ENCODE data around the gene SACS.

The SACS gene, protein sequence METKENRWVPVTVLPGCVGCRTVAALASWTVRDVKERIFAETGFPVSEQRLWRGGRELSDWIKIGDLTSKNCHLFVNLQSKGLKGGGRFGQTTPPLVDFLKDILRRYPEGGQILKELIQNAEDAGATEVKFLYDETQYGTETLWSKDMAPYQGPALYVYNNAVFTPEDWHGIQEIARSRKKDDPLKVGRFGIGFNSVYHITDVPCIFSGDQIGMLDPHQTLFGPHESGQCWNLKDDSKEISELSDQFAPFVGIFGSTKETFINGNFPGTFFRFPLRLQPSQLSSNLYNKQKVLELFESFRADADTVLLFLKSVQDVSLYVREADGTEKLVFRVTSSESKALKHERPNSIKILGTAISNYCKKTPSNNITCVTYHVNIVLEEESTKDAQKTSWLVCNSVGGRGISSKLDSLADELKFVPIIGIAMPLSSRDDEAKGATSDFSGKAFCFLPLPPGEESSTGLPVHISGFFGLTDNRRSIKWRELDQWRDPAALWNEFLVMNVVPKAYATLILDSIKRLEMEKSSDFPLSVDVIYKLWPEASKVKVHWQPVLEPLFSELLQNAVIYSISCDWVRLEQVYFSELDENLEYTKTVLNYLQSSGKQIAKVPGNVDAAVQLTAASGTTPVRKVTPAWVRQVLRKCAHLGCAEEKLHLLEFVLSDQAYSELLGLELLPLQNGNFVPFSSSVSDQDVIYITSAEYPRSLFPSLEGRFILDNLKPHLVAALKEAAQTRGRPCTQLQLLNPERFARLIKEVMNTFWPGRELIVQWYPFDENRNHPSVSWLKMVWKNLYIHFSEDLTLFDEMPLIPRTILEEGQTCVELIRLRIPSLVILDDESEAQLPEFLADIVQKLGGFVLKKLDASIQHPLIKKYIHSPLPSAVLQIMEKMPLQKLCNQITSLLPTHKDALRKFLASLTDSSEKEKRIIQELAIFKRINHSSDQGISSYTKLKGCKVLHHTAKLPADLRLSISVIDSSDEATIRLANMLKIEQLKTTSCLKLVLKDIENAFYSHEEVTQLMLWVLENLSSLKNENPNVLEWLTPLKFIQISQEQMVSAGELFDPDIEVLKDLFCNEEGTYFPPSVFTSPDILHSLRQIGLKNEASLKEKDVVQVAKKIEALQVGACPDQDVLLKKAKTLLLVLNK (N-terminal part only)

DNA sequence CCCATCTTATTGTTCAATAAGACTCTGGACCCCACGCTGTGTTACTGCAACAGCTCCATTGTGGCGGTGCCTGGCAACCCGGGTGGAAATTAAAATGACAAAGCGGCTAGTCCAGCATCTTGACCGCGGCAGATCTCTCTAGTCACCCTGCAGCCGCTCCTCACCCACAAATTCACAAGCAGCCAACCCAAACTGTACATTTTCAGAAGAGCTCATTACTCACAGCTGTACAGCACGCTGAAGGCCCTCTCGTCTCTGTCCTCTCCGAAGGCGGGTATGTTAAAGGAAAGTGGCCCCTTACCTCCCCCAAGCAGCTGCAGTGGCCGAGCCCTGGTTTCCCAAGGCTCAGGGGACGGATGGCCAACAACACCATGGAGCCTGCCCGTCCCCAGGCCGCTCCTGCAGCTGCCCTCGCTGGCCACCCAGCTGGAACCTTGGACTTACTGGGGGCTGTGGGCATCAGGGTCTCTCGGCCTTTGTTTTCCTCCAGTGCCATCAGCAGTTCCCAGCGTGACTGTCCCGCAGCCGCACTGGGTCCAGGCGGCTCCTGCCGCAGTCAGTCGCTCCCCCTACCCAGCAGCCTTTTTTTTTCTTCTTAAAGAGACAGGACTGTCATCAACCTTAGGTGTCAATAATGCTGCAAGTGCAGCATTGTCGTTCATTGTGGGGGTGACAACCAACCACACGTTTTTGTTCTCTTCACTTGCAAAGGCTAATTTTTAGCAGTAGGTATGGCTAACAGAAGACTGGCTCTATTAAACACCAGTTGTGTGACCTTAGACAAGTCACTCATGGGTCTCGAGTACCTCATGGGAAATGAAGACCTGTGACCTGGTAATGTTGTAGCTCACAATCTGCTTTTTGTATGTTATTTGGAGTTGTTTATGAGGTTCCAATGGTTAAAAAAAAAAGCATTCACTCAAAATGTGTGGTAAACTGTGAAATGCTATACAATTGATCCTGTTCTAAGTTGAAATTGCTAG is at the start of gene SACS:
SACS (minus strand) TSS at position 532 of the 983 bp plus-strand sequence. CDS start 22,463 bp downstream, outside the sequence.
- Histone ChIP-seq H3K4me1 (peaks cover 13% of the 10 kb centered on the region), H3K9me3 (no peaks in the 10 kb centered on the region), H3K27me3 (ENCODE audit: low read depth) (no peaks in the 10 kb centered on the region), H3K4me3 (peak within 1 kb of the TSS; percentile 56), H3K36me3 (replicated peaks) (no peaks in the 10 kb centered on the region)
- in situ Hi-C loops (cut with MboI; ENCODE audit: low sequenced_read_pairs), result loop anchor here (25.0 kb wide), 1 partner anchor 621 kb away; no protein-coding TSS in a partner anchor
- DNase-seq (ENCODE audit: low spot score in 2 of 2), result peak; percentile 89 to 90

DNA sequence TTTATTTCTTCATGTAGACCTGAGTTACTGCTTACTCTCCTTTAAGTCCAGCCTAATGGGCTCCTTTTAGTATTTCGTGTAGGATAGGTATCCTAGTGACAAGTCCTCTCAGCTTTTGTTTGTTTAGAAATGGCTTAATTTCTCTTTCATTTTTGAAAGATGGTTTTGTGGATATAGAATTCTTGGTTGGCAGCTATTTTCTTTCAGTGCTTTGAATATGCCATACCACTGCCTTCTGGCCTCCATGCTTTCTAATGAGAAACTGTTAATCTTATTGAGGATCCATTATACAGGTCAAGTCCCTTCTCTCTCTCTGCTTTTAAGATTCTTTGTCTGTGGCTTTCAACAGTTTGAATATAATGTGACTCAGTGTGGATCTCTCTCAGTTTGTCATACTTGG is 46.8 kb upstream of the SACS start:
- no peaks in the 10 kb centered on the region for H3K4me1 ChIP-seq
- in situ Hi-C loops (cut with MboI; ENCODE audit: low sequenced_read_pairs), result no loop called here
- H3K27me3 ChIP-seq (ENCODE audit: low read depth), result no peaks in the 10 kb centered on the region
- no peaks in the 10 kb centered on the region for H3K9me3 ChIP-seq
- no peak for DNase-seq (ENCODE audit: low spot score in 2 of 2)
- H3K36me3 ChIP-seq (replicated peaks), result no peaks in the 10 kb centered on the region
- no peak overlapping the region for H3K4me3 ChIP-seq

DNA sequence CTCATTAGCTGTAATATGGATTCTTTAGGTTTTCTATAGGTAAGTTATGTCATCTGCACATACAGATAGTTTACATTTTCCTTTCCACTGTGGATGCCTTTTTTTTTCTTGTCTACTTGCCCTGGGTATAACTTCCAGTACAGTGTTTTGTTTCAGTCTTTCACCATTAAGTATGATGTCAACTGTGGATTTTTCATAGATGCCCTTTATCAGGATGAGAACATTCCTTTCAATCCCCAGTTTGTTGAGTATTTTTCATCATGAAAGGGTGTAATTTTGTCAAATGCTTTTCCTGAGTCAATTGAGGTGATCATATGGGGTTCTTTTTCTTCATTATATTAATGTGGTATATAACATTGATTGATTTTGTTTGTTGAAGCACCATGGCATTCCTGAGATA is 43.6 kb upstream of the SACS start:
- no peaks in the 10 kb centered on the region for H3K36me3 ChIP-seq (replicated peaks)
- no peaks in the 10 kb centered on the region for H3K27me3 ChIP-seq (ENCODE audit: low read depth)
- in situ Hi-C loops (cut with MboI; ENCODE audit: low sequenced_read_pairs), result no loop called here
- no peak overlapping the region for H3K4me3 ChIP-seq
- DNase-seq (ENCODE audit: low spot score in 2 of 2), result no peak
- no peaks in the 10 kb centered on the region for H3K9me3 ChIP-seq
- no peaks in the 10 kb centered on the region for H3K4me1 ChIP-seq

DNA sequence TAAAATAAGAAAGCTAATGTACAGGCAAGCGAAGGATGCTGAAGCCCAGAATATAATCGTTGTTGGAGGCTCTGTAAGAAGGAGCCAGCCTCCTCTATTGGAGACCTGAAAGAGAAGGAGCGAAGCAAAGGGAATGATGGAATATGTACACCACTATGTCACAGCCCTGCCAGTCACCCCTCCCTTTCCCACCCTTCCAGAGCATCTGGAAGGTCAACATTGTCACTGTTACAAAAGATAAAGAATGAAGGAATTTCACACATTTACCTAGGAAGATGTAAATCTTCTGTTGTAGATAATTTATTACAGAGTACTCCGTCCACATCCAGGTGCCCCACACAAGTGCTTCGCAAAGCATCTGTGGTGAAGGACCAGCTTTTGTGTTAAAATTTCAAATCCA is 39.7 kb upstream of the SACS start:
- Histone ChIP-seq H3K4me1 (peaks cover 22% of the 10 kb centered on the region), H3K9me3 (no peaks in the 10 kb centered on the region), H3K27me3 (ENCODE audit: low read depth) (0 out of 2 replicates have a peak, but pooled peaks cover 2% of the 10 kb centered on the region), H3K36me3 (replicated peaks) (no peaks in the 10 kb centered on the region), H3K4me3 (no peak overlapping the region)
- DNase-seq (ENCODE audit: low spot score in 2 of 2), result no peak
- in situ Hi-C loops (cut with MboI; ENCODE audit: low sequenced_read_pairs), result no loop called here

GRCh38 chr13:23472189-23472588 is 38.7 kb upstream of the SACS start:
- no peaks in the 10 kb centered on the region for H3K36me3 ChIP-seq (replicated peaks)
- no peak overlapping the region for H3K4me3 ChIP-seq
- H3K9me3 ChIP-seq, result no peaks in the 10 kb centered on the region
- DNase-seq (ENCODE audit: low spot score in 2 of 2), result no peak
- peaks cover 22% of the 10 kb centered on the region for H3K4me1 ChIP-seq
- in situ Hi-C loops (cut with MboI; ENCODE audit: low sequenced_read_pairs), result no loop called here
- 0 out of 2 replicates have a peak, but pooled peaks cover 2% of the 10 kb centered on the region for H3K27me3 ChIP-seq (ENCODE audit: low read depth)

DNA sequence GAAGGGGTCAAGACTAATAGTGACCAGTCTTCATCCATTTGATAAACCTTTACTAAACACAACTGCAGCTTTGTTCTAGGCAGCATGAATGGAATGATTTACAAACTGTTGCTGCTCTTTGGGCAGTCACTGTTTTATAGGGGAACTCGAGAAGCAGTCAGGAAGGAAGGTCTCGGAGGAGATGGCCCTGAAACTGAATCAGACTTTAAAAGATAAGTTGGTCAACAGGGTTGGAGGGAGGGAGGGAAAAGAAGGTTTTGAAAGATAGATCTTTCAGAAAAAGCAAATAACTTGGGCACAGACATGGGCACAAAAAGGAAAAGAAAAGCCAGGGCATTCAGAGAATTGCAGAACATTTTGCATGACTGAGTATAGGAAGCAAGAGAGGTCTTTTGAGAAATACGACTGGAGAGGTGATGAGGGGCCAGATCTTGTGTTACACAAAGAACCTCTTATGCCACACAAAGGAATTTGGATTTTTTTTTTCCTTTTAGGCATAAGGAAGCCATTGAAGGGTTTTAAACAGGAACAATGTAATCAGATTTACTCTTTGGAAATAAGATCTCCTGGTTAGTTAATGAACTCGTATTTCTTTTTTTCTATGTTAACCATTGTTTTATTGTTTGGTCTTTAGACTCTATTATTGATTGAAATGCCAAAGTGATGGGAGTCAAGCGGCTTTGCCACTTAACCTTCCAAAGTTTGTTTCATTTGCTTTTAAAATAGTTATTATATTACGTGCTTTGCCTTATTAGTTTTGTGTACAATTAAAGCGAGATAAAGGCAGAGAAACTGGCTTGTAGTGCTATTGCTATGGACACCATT is 37.5 kb upstream of the SACS start:
- 0 out of 2 replicates have a peak, but pooled peaks cover 2% of the 10 kb centered on the region for H3K27me3 ChIP-seq (ENCODE audit: low read depth)
- in situ Hi-C loops (cut with MboI; ENCODE audit: low sequenced_read_pairs), result no loop called here
- peaks cover 25% of the 10 kb centered on the region for H3K4me1 ChIP-seq
- no peak overlapping the region for H3K4me3 ChIP-seq
- no peaks in the 10 kb centered on the region for H3K9me3 ChIP-seq
- peak; percentile 45 to 95 for DNase-seq (ENCODE audit: low spot score in 2 of 2)
- no peaks in the 10 kb centered on the region for H3K36me3 ChIP-seq (replicated peaks)

GRCh38 chr13:23469951-23470421 is 36.5 kb upstream of the SACS start:
- Histone ChIP-seq H3K27me3 (ENCODE audit: low read depth) (0 out of 2 replicates have a peak, but pooled peaks cover 2% of the 10 kb centered on the region), H3K36me3 (replicated peaks) (no peaks in the 10 kb centered on the region), H3K4me3 (no peak overlapping the region), H3K9me3 (no peaks in the 10 kb centered on the region), H3K4me1 (peaks cover 27% of the 10 kb centered on the region)
- in situ Hi-C loops (cut with MboI; ENCODE audit: low sequenced_read_pairs), result loop anchor here (5.0 kb wide), 2 partner anchors 107 to 407 kb away; no protein-coding TSS in a partner anchor
- DNase-seq (ENCODE audit: low spot score in 2 of 2), result peak; percentile 22 to 54

GRCh38 chr13:23468811-23469210 is 35.3 kb upstream of the SACS start:
- Histone ChIP-seq H3K9me3 (no peaks in the 10 kb centered on the region), H3K36me3 (replicated peaks) (no peaks in the 10 kb centered on the region), H3K4me3 (no peak overlapping the region), H3K27me3 (ENCODE audit: low read depth) (0 out of 2 replicates have a peak, but pooled peaks cover 2% of the 10 kb centered on the region), H3K4me1 (peaks cover 27% of the 10 kb centered on the region)
- DNase-seq (ENCODE audit: low spot score in 2 of 2), result no peak
- in situ Hi-C loops (cut with MboI; ENCODE audit: low sequenced_read_pairs), result loop anchor here (5.0 kb wide), 2 partner anchors 108 to 408 kb away; no protein-coding TSS in a partner anchor

GRCh38 chr13:23467932-23468278 is 34.4 kb upstream of the SACS start:
- no peaks in the 10 kb centered on the region for H3K36me3 ChIP-seq (replicated peaks)
- H3K4me1 ChIP-seq, result peaks cover 27% of the 10 kb centered on the region
- in situ Hi-C loops (cut with MboI; ENCODE audit: low sequenced_read_pairs), result loop anchor here (5.0 kb wide), 2 partner anchors 109 to 409 kb away; no protein-coding TSS in a partner anchor
- H3K9me3 ChIP-seq, result no peaks in the 10 kb centered on the region
- 0 out of 2 replicates have a peak, but pooled peaks cover 3% of the 10 kb centered on the region for H3K27me3 ChIP-seq (ENCODE audit: low read depth)
- no peak for DNase-seq (ENCODE audit: low spot score in 2 of 2)
- no peak overlapping the region for H3K4me3 ChIP-seq

DNA sequence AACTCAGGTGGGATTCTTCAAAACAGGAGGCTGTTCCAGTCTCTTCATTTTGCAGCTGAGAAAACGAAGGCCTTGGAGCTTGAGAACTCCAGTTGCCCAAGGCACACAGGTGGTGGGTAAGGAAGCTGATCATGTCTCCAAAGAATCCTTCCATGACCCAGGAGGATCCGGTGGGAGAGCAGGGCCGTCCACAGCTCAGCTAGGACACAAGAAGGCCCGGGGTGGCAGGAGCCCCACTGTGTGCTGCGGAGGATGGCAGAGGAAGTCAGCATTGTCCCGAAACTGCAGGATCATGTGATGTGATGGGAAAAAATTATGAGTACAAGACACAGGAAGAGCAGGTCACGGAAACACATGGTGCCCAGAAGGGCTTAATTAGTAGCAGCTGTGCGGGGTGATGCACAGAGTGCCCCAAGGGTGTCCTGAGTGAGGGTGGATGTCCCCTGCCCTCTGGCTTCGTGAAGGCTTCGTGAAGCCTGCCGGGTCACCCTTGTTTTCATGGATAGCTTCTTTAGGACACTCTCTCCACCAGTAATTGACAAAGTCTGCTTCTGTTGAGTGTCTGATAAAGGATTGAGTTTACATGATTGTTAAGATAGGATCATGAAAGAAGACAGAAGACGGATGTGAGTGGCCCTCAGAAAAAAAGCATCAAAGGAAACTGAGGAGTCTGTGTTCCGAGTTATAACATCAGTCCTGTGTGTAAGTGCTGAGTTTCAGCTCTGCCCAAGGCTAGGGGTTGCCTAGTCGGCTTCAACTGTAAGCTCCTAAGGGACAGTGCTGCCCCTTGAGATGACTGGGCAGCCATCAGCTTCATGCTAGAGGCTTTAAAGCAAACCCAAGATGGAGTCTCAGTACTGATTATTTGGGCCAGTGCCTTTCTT is 33.8 kb upstream of the SACS start:
- Histone ChIP-seq H3K36me3 (replicated peaks) (no peaks in the 10 kb centered on the region), H3K4me3 (no peak overlapping the region), H3K27me3 (ENCODE audit: low read depth) (0 out of 2 replicates have a peak, but pooled peaks cover 4% of the 10 kb centered on the region), H3K4me1 (peaks cover 27% of the 10 kb centered on the region), H3K9me3 (no peaks in the 10 kb centered on the region)
- in situ Hi-C loops (cut with MboI; ENCODE audit: low sequenced_read_pairs), result loop anchor here (5.0 kb wide), 2 partner anchors 110 to 410 kb away; no protein-coding TSS in a partner anchor
- DNase-seq (ENCODE audit: low spot score in 2 of 2), result no peak
